Measurements from ENCODE around the gene VAT1L.

VAT1L gene

DNA sequence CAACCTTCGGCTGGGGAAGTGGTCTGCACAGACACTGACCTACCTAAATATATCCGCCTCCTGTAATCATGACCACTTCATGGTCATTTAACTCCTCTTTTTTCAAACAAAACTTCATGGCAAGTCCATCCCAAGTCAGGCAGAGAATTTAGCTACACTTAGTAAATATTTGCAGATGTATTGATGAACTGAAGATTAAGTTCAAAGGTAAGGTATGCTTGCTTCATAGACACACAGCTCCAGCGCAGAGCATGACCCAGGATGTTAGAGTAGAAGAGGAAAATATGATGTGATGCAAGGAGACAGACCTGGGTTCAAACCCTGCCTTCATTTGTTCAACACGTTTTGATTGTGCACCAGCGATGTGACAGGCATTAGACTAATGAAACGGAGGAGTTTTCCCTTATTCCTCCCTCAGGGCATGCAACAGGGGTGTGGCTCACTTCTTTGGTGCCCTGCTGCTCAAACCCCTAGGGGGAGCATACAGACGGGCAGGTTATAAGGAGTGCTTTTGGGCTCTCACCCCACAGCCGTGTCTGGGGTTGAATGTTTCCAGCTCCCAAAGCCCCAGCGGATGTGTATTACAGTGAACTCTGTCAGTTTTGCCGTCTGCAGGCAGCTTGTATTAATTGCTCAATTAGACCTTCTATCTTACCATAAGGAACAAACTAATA, 210.1 kb downstream of the VAT1L start:
- H2BK12ac ChIP-seq (ENCODE audit: low read length in 2 of 2), result no peak overlapping the region
- no peak overlapping the region for H3K4ac ChIP-seq (ENCODE audit: low read depth in 1 of 2, low read length in 2 of 2)
- H3K23ac ChIP-seq (ENCODE audit: low read length in 2 of 2), result no peak overlapping the region
- DNase-seq, result no peak
- H4K8ac ChIP-seq (ENCODE audit: low read length), result no peak overlapping the region
- H3K9ac ChIP-seq (ENCODE audit: low read length), result no peak overlapping the region
- H2BK120ac ChIP-seq (ENCODE audit: low read depth, low read length), result no peak overlapping the region
- H3K4me3 ChIP-seq (ENCODE audit: insufficient read depth in 1 of 2, low read depth in 1 of 2, low read length in 2 of 2), result no peak overlapping the region
- H2BK5ac ChIP-seq (ENCODE audit: low read depth, low read length, poor library complexity, severe bottlenecking), result no peak overlapping the region
- no peak overlapping the region for H2AK5ac ChIP-seq (ENCODE audit: low read length, severe bottlenecking)
- no peak overlapping the region for H3K4me2 ChIP-seq (ENCODE audit: low read length, poor library complexity, severe bottlenecking)
- H2AFZ ChIP-seq (ENCODE audit: low read depth, low read length), result no peak overlapping the region
- H2BK15ac ChIP-seq (ENCODE audit: low read depth, poor library complexity, severe bottlenecking), result no peak overlapping the region
- no peaks in the 10 kb centered on the region for H3K27me3 ChIP-seq (ENCODE audit: control insufficient read depth in 1 of 2, insufficient read depth in 1 of 2, low read length in 2 of 2)
- no peak overlapping the region for H4K91ac ChIP-seq (ENCODE audit: low read length)
- H3K27ac ChIP-seq (ENCODE audit: low read length, poor library complexity, severe bottlenecking), result no peak overlapping the region
- no peaks in the 10 kb centered on the region for H3K36me3 ChIP-seq (ENCODE audit: control insufficient read depth in 1 of 2, insufficient read depth in 2 of 2, low read depth in 1 of 2, low read length in 2 of 2)
- H3K4me1 ChIP-seq (ENCODE audit: control insufficient read depth, insufficient read depth, low read depth, low read length), result no peaks in the 10 kb centered on the region
- no peaks in the 10 kb centered on the region for H3K79me1 ChIP-seq (replicated peaks; ENCODE audit: low read length, poor library complexity, severe bottlenecking)
- H3K18ac ChIP-seq (ENCODE audit: low read depth in 1 of 2, low read length in 2 of 2), result no peak overlapping the region
- WGBS, result 80% methylated on average over 7 of the region's 10 CpGs
- no peak overlapping the region for H3K14ac ChIP-seq (ENCODE audit: low read length in 2 of 2)
- peaks cover 6% of the 10 kb centered on the region for H3K9me3 ChIP-seq (ENCODE audit: control insufficient read depth, low read length)

DNA sequence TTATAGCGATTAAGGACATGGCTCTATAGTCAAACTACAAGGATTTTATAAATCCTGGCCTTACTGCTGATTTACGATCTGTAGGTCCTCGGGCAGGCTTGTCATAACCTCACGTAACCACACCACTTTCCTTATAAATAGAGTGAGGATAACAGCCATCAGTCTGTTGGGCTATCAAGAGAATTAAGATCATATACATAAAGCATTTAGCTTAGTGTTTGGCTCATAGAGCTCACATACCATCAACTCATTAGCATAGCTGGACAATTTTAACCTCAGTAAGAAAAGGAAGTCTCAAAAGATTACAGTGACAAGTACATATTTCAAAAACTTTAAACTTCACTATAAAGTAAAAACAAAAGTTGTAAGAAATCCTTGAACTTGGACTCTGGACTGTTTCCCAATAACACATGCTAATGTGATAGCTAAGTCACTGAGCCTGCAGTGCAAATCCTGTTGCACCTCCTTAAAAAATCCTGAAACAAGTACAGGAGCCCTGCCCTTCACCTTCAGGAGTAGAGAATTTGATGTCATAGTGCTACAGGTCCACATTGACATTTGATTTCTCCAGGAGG, 213.2 kb downstream of the VAT1L start:
- H3K4me2 ChIP-seq (ENCODE audit: low read length, poor library complexity, severe bottlenecking), result no peak overlapping the region
- no peaks in the 10 kb centered on the region for H3K4me1 ChIP-seq (ENCODE audit: control insufficient read depth, insufficient read depth, low read depth, low read length)
- H2AFZ ChIP-seq (ENCODE audit: low read depth, low read length), result no peak overlapping the region
- no peak overlapping the region for H3K14ac ChIP-seq (ENCODE audit: low read length in 2 of 2)
- peak; percentile 6 for DNase-seq
- no peak overlapping the region for H3K27ac ChIP-seq (ENCODE audit: low read length, poor library complexity, severe bottlenecking)
- no peak overlapping the region for H2BK5ac ChIP-seq (ENCODE audit: low read depth, low read length, poor library complexity, severe bottlenecking)
- WGBS, result no CpG with 5 or more reads among the region's 4 CpGs
- no peak overlapping the region for H4K91ac ChIP-seq (ENCODE audit: low read length)
- no peak overlapping the region for H3K9ac ChIP-seq (ENCODE audit: low read length)
- no peak overlapping the region for H3K23ac ChIP-seq (ENCODE audit: low read length in 2 of 2)
- H2BK120ac ChIP-seq (ENCODE audit: low read depth, low read length), result no peak overlapping the region
- no peak overlapping the region for H2BK15ac ChIP-seq (ENCODE audit: low read depth, poor library complexity, severe bottlenecking)
- H2BK12ac ChIP-seq (ENCODE audit: low read length in 2 of 2), result no peak overlapping the region
- no peaks in the 10 kb centered on the region for H3K27me3 ChIP-seq (ENCODE audit: control insufficient read depth in 1 of 2, insufficient read depth in 1 of 2, low read length in 2 of 2)
- H4K8ac ChIP-seq (ENCODE audit: low read length), result no peak overlapping the region
- no peak overlapping the region for H3K4me3 ChIP-seq (ENCODE audit: insufficient read depth in 1 of 2, low read depth in 1 of 2, low read length in 2 of 2)
- no peak overlapping the region for H3K18ac ChIP-seq (ENCODE audit: low read depth in 1 of 2, low read length in 2 of 2)
- H3K36me3 ChIP-seq (ENCODE audit: control insufficient read depth in 1 of 2, insufficient read depth in 2 of 2, low read depth in 1 of 2, low read length in 2 of 2), result no peaks in the 10 kb centered on the region
- H3K4ac ChIP-seq (ENCODE audit: low read depth in 1 of 2, low read length in 2 of 2), result no peak overlapping the region
- H3K9me3 ChIP-seq (ENCODE audit: control insufficient read depth, low read length), result no peaks in the 10 kb centered on the region
- no peaks in the 10 kb centered on the region for H3K79me1 ChIP-seq (replicated peaks; ENCODE audit: low read length, poor library complexity, severe bottlenecking)
- H2AK5ac ChIP-seq (ENCODE audit: low read length, severe bottlenecking), result no peak overlapping the region

DNA sequence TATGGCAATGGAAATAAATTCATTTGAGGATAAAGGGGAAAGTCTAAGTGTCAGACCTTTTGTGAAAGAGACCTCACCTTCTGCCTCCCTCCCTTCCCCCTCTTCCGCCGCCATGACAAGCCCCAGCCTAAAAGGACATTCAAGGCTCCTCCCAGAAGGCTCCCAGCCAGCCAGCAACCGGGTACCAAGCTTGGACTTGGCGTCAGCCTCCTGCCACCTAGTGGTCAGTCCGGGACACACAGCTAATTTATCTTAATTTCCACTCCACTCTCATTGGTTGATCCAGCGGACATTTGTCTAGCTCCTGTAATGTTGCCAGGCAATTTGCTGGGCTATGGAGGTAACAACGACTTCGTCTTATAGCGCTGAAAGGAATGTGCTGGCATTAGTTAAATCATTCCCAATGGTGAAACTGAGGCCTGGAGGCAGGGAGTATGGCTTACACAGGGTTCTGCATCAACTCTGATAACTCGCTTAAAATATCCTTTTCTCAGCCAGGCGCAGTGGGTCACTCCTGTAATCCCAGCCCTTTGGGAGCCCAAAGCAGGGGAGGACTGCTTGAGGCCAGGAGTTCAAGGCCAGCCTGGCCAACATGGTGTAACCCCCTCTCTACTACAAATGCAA, 214.7 kb downstream of the VAT1L start:
- no peak overlapping the region for H3K4me2 ChIP-seq (ENCODE audit: low read length, poor library complexity, severe bottlenecking)
- no peak overlapping the region for H2AFZ ChIP-seq (ENCODE audit: low read depth, low read length)
- H3K79me1 ChIP-seq (replicated peaks; ENCODE audit: low read length, poor library complexity, severe bottlenecking), result no peaks in the 10 kb centered on the region
- H3K9me3 ChIP-seq (ENCODE audit: control insufficient read depth, low read length), result no peaks in the 10 kb centered on the region
- H2BK5ac ChIP-seq (ENCODE audit: low read depth, low read length, poor library complexity, severe bottlenecking), result no peak overlapping the region
- H3K27me3 ChIP-seq (ENCODE audit: control insufficient read depth in 1 of 2, insufficient read depth in 1 of 2, low read length in 2 of 2), result no peaks in the 10 kb centered on the region
- H3K4me1 ChIP-seq (ENCODE audit: control insufficient read depth, insufficient read depth, low read depth, low read length), result no peaks in the 10 kb centered on the region
- peak; percentile 87 for DNase-seq
- H3K23ac ChIP-seq (ENCODE audit: low read length in 2 of 2), result no peak overlapping the region
- H2BK15ac ChIP-seq (ENCODE audit: low read depth, poor library complexity, severe bottlenecking), result no peak overlapping the region
- H3K9ac ChIP-seq (ENCODE audit: low read length), result no peak overlapping the region
- H2BK120ac ChIP-seq (ENCODE audit: low read depth, low read length), result no peak overlapping the region
- H3K14ac ChIP-seq (ENCODE audit: low read length in 2 of 2), result no peak overlapping the region
- peak overlapping the region in 1 of 2 experiments; percentile 30 for H3K4ac ChIP-seq (ENCODE audit: low read depth in 1 of 2, low read length in 2 of 2)
- no peak overlapping the region for H3K4me3 ChIP-seq (ENCODE audit: insufficient read depth in 1 of 2, low read depth in 1 of 2, low read length in 2 of 2)
- no peak overlapping the region for H2AK5ac ChIP-seq (ENCODE audit: low read length, severe bottlenecking)
- no peak overlapping the region for H4K8ac ChIP-seq (ENCODE audit: low read length)
- H3K18ac ChIP-seq (ENCODE audit: low read depth in 1 of 2, low read length in 2 of 2), result no peak overlapping the region
- no peaks in the 10 kb centered on the region for H3K36me3 ChIP-seq (ENCODE audit: control insufficient read depth in 1 of 2, insufficient read depth in 2 of 2, low read depth in 1 of 2, low read length in 2 of 2)
- 21% methylated on average over 10 of the region's 11 CpGs for WGBS
- no peak overlapping the region for H2BK12ac ChIP-seq (ENCODE audit: low read length in 2 of 2)
- H4K91ac ChIP-seq (ENCODE audit: low read length), result no peak overlapping the region
- H3K27ac ChIP-seq (ENCODE audit: low read length, poor library complexity, severe bottlenecking), result no peak overlapping the region

DNA sequence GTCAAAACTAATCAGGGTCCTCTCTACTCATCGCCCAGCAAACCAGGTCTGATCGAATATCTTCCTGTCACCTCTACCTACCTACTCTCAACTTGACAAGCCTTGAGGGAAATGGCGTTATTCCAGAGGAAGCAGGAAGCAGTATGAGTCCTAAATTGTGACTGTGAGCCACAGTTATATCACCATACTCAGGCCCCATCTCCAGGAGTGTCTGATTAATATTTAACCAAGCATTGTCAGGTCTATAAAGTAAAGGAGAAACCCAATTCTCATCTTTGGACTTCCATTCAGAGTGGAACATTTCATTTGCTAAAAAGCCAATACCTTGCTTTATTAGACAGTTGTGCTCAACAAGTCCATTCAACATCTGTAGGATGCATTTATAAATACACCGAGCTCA, 216.2 kb downstream of the VAT1L start:
- Histone ChIP-seq H2BK15ac (ENCODE audit: low read depth, poor library complexity, severe bottlenecking) (no peak overlapping the region), H3K23ac (ENCODE audit: low read length in 2 of 2) (no peak overlapping the region), H2AK5ac (ENCODE audit: low read length, severe bottlenecking) (no peak overlapping the region), H3K79me1 (replicated peaks; ENCODE audit: low read length, poor library complexity, severe bottlenecking) (no peaks in the 10 kb centered on the region), H3K4me1 (ENCODE audit: control insufficient read depth, insufficient read depth, low read depth, low read length) (no peaks in the 10 kb centered on the region), H4K8ac (ENCODE audit: low read length) (no peak overlapping the region), H3K4me3 (ENCODE audit: insufficient read depth in 1 of 2, low read depth in 1 of 2, low read length in 2 of 2) (no peak overlapping the region), H3K27ac (ENCODE audit: low read length, poor library complexity, severe bottlenecking) (no peak overlapping the region), H4K91ac (ENCODE audit: low read length) (no peak overlapping the region), H2AFZ (ENCODE audit: low read depth, low read length) (no peak overlapping the region), H3K9ac (ENCODE audit: low read length) (no peak overlapping the region), H3K36me3 (ENCODE audit: control insufficient read depth in 1 of 2, insufficient read depth in 2 of 2, low read depth in 1 of 2, low read length in 2 of 2) (no peaks in the 10 kb centered on the region), H3K4ac (ENCODE audit: low read depth in 1 of 2, low read length in 2 of 2) (no peak overlapping the region), H3K9me3 (ENCODE audit: control insufficient read depth, low read length) (no peaks in the 10 kb centered on the region), H2BK120ac (ENCODE audit: low read depth, low read length) (no peak overlapping the region), H3K4me2 (ENCODE audit: low read length, poor library complexity, severe bottlenecking) (no peak overlapping the region), H3K18ac (ENCODE audit: low read depth in 1 of 2, low read length in 2 of 2) (no peak overlapping the region), H3K14ac (ENCODE audit: low read length in 2 of 2) (no peak overlapping the region), H3K27me3 (ENCODE audit: control insufficient read depth in 1 of 2, insufficient read depth in 1 of 2, low read length in 2 of 2) (no peaks in the 10 kb centered on the region), H2BK5ac (ENCODE audit: low read depth, low read length, poor library complexity, severe bottlenecking) (no peak overlapping the region), H2BK12ac (ENCODE audit: low read length in 2 of 2) (no peak overlapping the region)
- 86% methylated on average over 2 of the region's 4 CpGs for WGBS
- DNase-seq, result no peak

Data from mesenchymal stem cell (in vitro differentiated cells and primary cell).